Activated CD8-positive, alpha-beta memory T cell treated with anti-CD3 and anti-CD28 coated beads for 1 hour (primary cell): Measurements from ENCODE around the gene ACMSD.
A peak's percentile ranks its signal among the peaks of the same experiment; 100 is the strongest.
"Not testable (repeated sequence)": the region's sequence is repeated elsewhere in the genome, so short reads cannot be mapped to it uniquely, and the experiment has no call there.

Experiments used
- DNase-seq, 2 donors: peaks; one replicate each; pipeline ENCODE4 v3.0.0-alpha.2; 2020; ENCODE audit warnings: low read depth in 1 of 2; ENCODE audit errors: extremely low read depth in 1 of 2

Gene ACMSD

DNA sequence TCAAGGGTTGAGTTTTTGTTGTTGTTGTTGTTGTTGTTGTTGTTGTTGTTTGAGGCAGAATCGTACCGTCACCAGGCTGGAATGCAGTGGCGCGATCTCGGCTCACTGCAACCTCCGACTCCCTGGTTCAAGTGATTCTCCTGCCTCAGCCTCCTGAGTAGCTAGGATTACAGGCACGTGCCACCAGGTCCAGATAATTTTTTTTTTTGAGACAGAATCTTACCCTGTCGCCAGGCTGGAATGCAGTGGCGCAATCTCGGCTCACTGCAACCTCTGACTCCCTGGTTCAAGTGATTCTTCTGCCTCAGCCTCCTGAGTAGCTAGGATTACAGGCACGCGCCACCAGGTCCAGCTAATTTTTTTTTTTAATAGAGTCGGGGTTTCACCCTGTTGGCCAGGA, 65.3 kb downstream of the ACMSD start:
- not testable (repeated sequence) for DNase-seq

DNA sequence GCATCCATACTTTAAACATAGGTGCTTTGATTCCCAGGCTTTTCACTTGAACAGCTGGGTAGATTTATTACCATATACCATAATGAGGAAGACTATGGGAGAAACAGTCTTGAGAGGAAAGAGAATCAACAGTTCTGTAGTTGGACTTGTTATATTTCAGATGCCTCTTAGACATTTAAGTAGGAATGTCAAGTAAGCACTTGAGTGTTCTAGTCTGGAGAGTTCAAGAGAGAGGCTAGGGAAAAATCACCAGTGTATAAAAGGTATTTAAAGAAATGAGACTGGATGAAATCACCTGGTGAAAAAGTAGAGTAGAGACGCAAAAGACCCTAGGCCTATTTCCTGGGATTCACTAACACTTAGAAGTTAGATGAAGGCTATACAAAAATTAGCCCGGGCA, 66.8 kb downstream of the ACMSD start:
- no peak for DNase-seq

GRCh38 chr2:134906726-134907125, 68.3 kb downstream of the ACMSD start:
- no peak for DNase-seq

- not testable (repeated sequence) for DNase-seq
These were observed 69.2 kb downstream of the ACMSD start for GRCh38 chr2:134907441-134908116.

- no peak for DNase-seq
These were observed 72.5 kb downstream of the ACMSD start for GRCh38 chr2:134910763-134911399.

DNA sequence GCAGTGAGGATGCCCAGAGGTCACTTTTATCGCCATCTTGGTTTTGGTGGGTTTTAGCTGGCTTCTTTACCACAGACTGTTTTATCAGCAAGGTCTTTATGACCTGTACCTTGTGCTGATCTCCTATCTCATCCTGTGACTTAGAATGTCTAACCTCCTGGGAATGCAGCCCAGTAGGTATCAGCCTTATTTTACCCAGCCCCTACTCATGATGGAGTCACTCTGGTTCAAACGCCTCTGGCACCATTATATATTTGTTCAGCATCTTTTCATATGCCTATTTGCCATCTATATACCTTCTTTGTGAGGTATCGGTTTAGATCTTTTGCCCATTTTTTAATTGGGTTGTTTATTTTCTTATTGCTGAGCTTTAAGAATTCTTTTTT, 73.0 kb downstream of the ACMSD start:
- no peak for DNase-seq

DNA sequence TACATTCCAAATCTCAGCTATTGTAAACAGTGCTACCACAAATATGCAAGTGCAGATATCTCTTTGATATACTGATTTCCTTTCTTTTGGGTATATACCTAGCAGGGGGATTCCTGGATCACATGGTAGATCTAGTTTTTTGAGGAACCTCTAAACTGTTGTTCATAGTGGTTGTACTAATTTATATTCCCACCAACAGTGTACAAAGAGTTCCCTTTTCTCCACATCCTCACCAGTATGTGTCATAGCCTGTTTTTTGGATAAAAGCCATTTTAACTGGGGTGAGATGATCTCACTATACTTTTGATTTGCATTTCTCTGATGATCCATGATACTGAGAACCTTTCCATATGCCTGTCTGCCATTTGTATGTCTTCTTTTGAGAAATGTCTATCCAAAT, 73.9 kb downstream of the ACMSD start:
- no peak for DNase-seq

DNA sequence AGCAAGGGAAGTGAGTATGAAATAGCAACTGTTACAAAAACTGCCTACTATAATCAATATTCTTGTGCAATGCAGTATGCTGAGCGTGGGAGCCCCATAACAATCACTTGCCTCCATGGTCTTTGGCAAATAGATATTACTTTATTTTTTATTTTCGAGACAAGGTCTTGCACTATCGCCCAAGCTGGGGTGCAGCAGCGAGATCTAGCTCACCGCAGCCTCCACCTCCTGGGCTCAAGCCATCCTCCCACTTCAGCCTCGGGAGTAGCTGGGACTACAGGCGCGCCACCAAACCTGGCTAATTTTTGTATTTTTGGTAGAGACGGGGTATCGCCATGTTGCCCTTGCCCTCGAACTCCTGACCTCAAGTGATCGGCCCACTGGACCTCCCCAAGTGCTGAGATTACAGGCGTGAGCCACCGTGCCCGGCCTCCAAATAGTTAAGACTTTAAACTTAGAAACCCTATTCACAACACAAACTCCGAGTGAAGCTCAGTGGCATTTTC, 79.0 kb downstream of the ACMSD start:
- DNase-seq, result no peak

- peak; percentile 67 to 78 for DNase-seq
These were observed 79.6 kb downstream of the ACMSD start for GRCh38 chr2:134917888-134918525.

- DNase-seq, result peak; percentile 96 to 99
These were observed 80.3 kb downstream of the ACMSD start, which contains the start of gene CCNT2 for GRCh38 chr2:134918526-134919340. TSS of gene CCNT2 (plus strand) at chr2:134918822. CDS start at chr2:134918855, 33 bp downstream.

- DNase-seq, result no peak
These were observed 81.2 kb downstream of the ACMSD start for GRCh38 chr2:134919341-134920210.

DNA sequence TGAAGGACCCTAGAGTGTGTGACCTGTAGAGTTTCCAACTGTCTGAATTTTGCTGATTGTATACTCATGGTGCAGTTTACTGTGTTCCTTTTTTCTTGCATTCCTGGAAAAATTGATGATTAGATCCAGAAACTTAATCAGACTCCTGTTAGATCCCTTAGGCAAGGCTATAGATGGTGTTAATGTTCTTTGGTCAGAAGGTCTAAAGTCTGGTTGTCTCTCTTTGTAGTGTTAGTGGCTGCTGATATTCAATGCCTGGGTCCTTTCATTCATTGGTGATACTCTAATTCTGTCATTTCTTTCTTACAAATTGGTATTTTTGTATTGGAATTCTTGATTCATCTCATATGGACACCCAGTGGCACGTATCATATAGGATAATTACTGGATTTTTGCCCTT, 86.5 kb downstream of the ACMSD start:
- no peak for DNase-seq

DNA sequence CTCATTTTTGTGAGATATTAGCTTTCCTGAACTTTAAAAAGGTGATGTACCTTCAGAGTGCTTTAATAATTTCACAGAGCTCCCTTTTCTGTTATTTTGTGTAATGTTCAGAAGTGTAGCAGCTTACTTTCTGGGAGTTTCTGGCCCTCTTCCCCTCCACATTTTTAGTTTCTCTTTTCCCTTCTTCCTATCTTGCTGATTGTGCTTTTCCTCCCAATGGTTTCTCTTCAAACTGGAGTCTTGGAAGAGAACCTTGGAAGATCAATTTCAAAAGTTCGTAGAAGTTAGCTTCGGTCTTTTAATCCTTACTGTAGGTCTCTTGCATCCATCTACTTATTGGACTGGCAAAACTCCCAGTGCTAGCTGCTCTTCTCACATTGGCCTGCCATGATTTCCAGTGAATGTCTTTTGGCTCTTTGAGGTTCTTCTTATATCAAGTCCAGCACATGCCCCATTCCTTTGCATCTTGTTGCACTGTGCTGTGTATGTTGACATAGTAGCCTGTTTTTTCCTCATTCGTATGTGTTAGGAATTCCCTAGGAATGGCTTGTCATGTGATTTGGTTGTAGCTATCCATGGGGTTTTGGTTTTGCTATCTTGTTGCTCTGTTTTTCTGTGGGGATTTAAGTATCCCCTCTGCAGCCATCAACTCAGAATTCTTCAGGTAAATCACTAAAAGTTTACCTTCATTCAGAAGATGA, 88.0 kb downstream of the ACMSD start:
- DNase-seq, result no peak

DNA sequence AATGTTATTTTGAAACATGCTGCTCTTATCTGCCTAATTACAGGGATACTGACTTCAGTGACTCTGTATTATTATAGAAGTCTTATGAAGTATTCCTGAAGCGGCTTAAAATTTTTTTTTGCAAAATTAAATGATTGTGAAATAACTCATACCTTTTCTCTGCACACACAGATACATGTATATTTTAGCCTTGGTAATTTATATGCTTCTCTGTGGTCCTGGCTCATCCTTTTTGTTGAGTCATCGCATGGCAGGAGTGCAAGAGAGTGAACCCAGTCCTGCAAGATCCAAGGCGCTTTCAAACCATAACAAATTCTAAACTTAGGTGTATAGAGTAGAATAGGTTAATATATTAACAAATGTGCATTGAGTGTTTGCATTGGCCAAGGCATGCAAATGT, 88.8 kb downstream of the ACMSD start:
- DNase-seq, result no peak

- DNase-seq, result no peak
These were observed 94.6 kb downstream of the ACMSD start for GRCh38 chr2:134932864-134933526.

DNA sequence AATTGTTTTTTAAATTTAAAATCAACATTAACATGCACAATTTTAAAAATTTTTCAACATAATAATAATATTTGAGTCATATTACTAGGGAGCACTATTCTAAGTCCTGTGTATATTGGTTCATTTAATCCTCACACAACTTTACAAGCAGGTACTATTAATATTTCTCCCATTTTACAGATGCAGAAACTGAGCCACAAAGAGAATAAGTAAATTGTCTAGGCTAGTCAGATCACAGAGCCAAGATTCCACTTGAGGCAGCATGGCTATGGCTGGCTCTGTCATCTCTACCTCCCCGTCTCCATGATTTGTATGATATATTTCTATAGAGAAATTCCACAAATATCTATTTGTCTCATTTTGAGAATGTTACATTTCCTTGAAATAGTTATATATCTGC, 95.3 kb downstream of the ACMSD start:
- no peak for DNase-seq

DNA sequence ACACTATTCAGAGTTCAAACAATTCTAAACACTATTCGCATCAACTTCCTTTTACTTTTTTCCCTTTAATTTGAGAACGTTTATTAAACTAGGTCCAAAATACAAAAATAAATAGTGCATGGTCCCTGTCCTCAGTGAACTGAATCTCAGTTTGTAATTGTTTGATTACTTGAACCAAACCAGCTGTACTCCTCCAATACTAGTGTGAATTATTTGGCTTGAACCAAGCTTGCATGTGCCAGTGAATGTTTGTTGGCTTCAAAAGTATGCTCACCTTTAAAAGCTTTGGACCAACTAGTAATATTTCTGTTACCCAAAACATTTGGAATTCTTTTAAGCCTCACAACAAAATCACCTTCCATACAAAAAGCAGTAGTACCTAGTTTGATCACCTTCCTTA, 95.7 kb downstream of the ACMSD start:
- no peak for DNase-seq

DNA sequence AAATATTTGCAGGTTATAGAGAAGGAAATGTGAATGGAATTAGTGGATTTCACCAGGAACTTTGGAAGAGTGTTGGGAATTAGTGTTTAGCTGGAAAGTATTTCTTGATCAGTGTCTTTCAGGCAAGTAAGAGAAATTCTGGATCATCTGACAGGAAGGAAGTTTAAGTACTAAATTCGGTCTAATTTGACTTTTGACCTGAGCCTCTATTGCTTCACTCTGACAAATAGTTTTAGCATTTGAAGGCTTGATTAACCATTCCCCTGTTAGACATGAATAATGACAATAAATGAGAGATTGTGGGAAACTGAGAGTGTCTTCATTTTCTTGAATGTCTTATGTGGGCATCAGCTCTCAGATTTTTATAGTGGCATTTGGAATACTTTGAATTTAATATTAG, 96.2 kb downstream of the ACMSD start:
- no peak for DNase-seq

DNA sequence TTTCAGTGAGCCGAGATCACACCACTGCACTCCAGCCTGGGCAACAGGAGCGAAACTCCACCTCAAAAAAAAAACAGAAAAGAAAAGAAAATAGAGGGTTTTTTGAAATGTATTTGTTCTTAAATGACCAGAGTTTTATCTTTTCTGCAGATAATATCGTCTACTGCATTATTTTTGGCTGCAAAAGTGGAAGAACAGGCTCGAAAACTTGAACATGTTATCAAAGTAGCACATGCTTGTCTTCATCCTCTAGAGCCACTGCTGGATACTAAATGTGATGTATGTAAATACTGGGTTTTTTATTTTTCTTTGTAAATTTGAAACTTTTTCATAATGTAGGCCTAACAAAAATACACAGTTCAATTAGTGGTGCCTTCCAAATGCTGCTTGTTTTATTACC, 98.3 kb downstream of the ACMSD start:
- no peak for DNase-seq
